ENCODE data around the gene EFCAB6. TPM values are rescaled to one million over a fixed set of nuclear protein-coding genes. Genes with fewer than 3 reads are reported as not detected.
A peak's percentile ranks its signal among the peaks of the same experiment; 100 is the strongest.

EFCAB6 gene
- total and polyA plus RNA-seq, 10 of the 15 experiments (the other 5 are each of a cell fraction or from before 2014, with no cell fraction given) = 0.05 to 0.42 (median 0.19) TPM

DNA sequence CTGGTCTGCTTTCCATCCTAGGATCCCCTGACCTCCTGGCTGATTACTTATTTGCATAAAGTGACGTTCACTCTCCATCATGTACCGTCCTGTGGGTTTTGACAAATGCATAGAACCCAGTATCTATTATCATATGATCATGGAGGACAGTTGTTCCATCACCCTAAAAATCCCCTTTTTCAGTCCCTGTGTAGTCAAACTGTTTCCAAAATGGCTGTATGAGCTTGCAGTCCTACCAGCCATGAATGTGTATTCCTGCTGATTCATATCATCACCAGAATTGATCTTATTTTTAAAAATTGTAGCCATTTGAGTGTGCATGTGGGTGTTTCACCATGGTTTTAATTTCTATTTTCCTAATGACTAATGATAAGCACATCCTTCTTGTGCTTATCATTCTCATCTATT, 291.5 kb downstream of the EFCAB6 start (continued):
- TF ChIP-seq, protein P1, sequence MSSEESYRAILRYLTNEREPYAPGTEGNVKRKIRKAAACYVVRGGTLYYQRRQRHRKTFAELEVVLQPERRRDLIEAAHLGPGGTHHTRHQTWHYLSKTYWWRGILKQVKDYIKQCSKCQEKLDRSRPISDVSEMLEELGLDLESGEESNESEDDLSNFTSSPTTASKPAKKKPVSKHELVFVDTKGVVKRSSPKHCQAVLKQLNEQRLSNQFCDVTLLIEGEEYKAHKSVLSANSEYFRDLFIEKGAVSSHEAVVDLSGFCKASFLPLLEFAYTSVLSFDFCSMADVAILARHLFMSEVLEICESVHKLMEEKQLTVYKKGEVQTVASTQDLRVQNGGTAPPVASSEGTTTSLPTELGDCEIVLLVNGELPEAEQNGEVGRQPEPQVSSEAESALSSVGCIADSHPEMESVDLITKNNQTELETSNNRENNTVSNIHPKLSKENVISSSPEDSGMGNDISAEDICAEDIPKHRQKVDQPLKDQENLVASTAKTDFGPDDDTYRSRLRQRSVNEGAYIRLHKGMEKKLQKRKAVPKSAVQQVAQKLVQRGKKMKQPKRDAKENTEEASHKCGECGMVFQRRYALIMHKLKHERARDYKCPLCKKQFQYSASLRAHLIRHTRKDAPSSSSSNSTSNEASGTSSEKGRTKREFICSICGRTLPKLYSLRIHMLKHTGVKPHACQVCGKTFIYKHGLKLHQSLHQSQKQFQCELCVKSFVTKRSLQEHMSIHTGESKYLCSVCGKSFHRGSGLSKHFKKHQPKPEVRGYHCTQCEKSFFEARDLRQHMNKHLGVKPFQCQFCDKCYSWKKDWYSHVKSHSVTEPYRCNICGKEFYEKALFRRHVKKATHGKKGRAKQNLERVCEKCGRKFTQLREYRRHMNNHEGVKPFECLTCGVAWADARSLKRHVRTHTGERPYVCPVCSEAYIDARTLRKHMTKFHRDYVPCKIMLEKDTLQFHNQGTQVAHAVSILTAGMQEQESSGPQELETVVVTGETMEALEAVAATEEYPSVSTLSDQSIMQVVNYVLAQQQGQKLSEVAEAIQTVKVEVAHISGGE (CRISPR knock-in tag; IDR thresholded peaks at IDR 0.05) = no peak
- TF ChIP-seq YY1 (IDR thresholded peaks at IDR 0.05; ENCODE audit: low read depth, low read length) = peak; percentile 85
- no peak for TF ChIP-seq ZZZ3 (IDR thresholded peaks at IDR 0.05; ENCODE audit: control insufficient read depth, insufficient read length, low read depth)
- peak in 1 of 2 experiments; percentile 30; a peak in 1 of 4 replicates for TF ChIP-seq ETV6 (conservative IDR thresholded peaks at IDR 0.05 in 1 of 2, IDR thresholded peaks at IDR 0.05 in 1 of 2; ENCODE audit: borderline replicate concordance in 1 of 2, low read depth in 1 of 2)
- TF ChIP-seq NFIC (IDR thresholded peaks at IDR 0.05; ENCODE audit: low read depth, low read length) = peak; percentile 92
- TF ChIP-seq JUNB (IDR thresholded peaks at IDR 0.05) = peak; percentile 99
- TF ChIP-seq ZBED1 (IDR thresholded peaks at IDR 0.05; ENCODE audit: borderline replicate concordance) = peak; percentile 61; the same call in 1 of the 2 replicates
- TF ChIP-seq TBL1XR1 (IDR thresholded peaks at IDR 0.05; ENCODE audit: low read depth, low read length) = no peak
- TF ChIP-seq SUPT20H (IDR thresholded peaks at IDR 0.05; ENCODE audit: borderline replicate concordance, control insufficient read depth, low read depth, low read length) = no peak
- no peak for TF ChIP-seq ESRRA (IDR thresholded peaks at IDR 0.05; ENCODE audit: low read length)
- TF ChIP-seq, protein P2, sequence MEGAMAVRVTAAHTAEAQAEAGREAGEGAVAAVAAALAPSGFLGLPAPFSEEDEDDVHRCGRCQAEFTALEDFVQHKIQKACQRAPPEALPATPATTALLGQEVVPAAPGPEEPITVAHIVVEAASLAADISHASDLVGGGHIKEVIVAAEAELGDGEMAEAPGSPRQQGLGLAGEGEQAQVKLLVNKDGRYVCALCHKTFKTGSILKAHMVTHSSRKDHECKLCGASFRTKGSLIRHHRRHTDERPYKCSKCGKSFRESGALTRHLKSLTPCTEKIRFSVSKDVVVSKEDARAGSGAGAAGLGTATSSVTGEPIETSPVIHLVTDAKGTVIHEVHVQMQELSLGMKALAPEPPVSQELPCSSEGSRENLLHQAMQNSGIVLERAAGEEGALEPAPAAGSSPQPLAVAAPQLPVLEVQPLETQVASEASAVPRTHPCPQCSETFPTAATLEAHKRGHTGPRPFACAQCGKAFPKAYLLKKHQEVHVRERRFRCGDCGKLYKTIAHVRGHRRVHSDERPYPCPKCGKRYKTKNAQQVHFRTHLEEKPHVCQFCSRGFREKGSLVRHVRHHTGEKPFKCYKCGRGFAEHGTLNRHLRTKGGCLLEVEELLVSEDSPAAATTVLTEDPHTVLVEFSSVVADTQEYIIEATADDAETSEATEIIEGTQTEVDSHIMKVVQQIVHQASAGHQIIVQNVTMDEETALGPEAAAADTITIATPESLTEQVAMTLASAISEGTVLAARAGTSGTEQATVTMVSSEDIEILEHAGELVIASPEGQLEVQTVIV (IDR thresholded peaks at IDR 0.05; ENCODE audit: borderline replicate concordance, partially characterized antibody) = no peak
- no peak for TF ChIP-seq RCOR1 (conservative IDR thresholded peaks at IDR 0.05; ENCODE audit: low read depth, low read length)
- TF ChIP-seq, protein P3, sequence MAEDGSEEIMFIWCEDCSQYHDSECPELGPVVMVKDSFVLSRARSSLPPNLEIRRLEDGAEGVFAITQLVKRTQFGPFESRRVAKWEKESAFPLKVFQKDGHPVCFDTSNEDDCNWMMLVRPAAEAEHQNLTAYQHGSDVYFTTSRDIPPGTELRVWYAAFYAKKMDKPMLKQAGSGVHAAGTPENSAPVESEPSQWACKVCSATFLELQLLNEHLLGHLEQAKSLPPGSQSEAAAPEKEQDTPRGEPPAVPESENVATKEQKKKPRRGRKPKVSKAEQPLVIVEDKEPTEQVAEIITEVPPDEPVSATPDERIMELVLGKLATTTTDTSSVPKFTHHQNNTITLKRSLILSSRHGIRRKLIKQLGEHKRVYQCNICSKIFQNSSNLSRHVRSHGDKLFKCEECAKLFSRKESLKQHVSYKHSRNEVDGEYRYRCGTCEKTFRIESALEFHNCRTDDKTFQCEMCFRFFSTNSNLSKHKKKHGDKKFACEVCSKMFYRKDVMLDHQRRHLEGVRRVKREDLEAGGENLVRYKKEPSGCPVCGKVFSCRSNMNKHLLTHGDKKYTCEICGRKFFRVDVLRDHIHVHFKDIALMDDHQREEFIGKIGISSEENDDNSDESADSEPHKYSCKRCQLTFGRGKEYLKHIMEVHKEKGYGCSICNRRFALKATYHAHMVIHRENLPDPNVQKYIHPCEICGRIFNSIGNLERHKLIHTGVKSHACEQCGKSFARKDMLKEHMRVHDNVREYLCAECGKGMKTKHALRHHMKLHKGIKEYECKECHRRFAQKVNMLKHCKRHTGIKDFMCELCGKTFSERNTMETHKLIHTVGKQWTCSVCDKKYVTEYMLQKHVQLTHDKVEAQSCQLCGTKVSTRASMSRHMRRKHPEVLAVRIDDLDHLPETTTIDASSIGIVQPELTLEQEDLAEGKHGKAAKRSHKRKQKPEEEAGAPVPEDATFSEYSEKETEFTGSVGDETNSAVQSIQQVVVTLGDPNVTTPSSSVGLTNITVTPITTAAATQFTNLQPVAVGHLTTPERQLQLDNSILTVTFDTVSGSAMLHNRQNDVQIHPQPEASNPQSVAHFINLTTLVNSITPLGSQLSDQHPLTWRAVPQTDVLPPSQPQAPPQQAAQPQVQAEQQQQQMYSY (CRISPR knock-in tag; IDR thresholded peaks at IDR 0.05) = no peak
- TF ChIP-seq CBX3 (IDR thresholded peaks at IDR 0.05; ENCODE audit: borderline replicate concordance, low read depth) = no peak

Measured in GM12878 (cell line).